Epidermal melanocyte (primary cell): Measurements from ENCODE around the gene MAST4.

ENCODE experiments used
- DNase-seq: peaks from one replicate; pipeline ENCODE4 v3.0.0; 2011; ENCODE audit warnings: low spot score; ENCODE audit not compliant: insufficient read length

The MAST4 gene

GRCh38 chr5:66645039-66645438, 48.8 kb downstream of the MAST4 start:
- DNase-seq, result no peak

- no peak for DNase-seq
Observed at GRCh38 chr5:66646570-66646969, 50.4 kb downstream of the MAST4 start.

- DNase-seq, result no peak
Observed at GRCh38 chr5:66647146-66647856, 51.1 kb downstream of the MAST4 start.

- DNase-seq, result no peak
Observed at GRCh38 chr5:66652818-66653217, 56.6 kb downstream of the MAST4 start.

GRCh38 chr5:66653325-66653724, 57.1 kb downstream of the MAST4 start:
- DNase-seq, result no peak

GRCh38 chr5:66655395-66656324, 59.5 kb downstream of the MAST4 start:
- no peak for DNase-seq

- no peak for DNase-seq
Observed at GRCh38 chr5:66658516-66658915, 62.3 kb downstream of the MAST4 start.

GRCh38 chr5:66659780-66660179, 63.6 kb downstream of the MAST4 start:
- DNase-seq, result no peak

GRCh38 chr5:66660396-66660795, 64.2 kb downstream of the MAST4 start:
- DNase-seq, result no peak

- DNase-seq, result no peak
Observed at GRCh38 chr5:66661149-66661548, 65.0 kb downstream of the MAST4 start.

- no peak for DNase-seq
Observed at GRCh38 chr5:66666778-66667177, 70.6 kb downstream of the MAST4 start.

GRCh38 chr5:66669086-66669861, 73.1 kb downstream of the MAST4 start:
- no peak for DNase-seq

GRCh38 chr5:66669862-66670195, 73.6 kb downstream of the MAST4 start:
- no peak for DNase-seq

- no peak for DNase-seq
Observed at GRCh38 chr5:66671305-66671704, 75.1 kb downstream of the MAST4 start.

- DNase-seq, result no peak
Observed at GRCh38 chr5:66674802-66675201, 78.6 kb downstream of the MAST4 start.

GRCh38 chr5:66675406-66675805, 79.2 kb downstream of the MAST4 start:
- no peak for DNase-seq

- no peak for DNase-seq
Observed at GRCh38 chr5:66680221-66680620, 84.0 kb downstream of the MAST4 start.

GRCh38 chr5:66680804-66681203, 84.6 kb downstream of the MAST4 start:
- no peak for DNase-seq

GRCh38 chr5:66684663-66685062, 88.5 kb downstream of the MAST4 start:
- DNase-seq, result no peak

- DNase-seq, result no peak
Observed at GRCh38 chr5:66689522-66690220, 93.5 kb downstream of the MAST4 start.

- no peak for DNase-seq
Observed at GRCh38 chr5:66694036-66694435, 97.8 kb downstream of the MAST4 start.
